ENCODE results near the gene CACTIN.
"Not testable (repeated sequence)": the region's sequence is repeated elsewhere in the genome, so short reads cannot be mapped to it uniquely, and the experiment has no call there.

Gene CACTIN

DNA sequence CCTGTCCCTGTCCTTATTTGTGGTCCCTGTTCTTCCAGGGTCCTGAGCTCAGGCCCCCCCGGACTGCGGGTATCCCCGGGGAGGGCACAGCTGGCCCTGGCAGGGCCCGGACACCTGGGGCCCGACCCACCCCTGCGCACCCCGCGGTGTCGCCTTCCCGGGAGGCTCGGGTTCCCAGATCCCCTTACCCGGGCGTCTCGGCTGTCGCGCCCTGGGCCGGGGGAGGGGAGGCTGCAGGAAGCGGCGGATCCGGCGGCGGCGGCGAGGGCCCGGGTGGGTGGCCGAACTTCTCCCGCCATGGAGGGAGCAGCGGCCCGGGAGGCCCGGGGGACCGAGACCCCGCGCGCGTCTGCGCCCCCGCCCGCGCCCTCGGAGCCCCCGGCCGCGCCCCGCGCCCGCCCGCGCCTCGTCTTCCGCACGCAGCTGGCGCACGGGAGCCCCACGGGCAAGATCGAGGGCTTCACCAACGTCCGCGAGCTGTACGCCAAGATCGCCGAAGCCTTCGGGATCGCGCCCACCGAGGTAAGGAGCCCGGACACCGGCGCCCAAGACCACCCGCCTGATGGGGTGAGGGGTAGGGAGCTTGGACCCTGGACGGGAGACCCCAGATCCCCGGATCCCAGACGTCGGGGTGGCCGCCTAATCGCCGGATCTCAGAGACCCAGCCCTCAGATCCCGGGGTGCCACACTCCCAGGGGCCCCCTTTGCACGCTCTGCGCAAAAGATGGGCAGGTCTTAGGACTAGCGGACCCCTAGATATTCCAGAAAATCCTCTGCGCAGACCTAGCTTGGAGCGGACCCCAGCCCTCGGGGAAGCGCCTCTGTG is 41.1 kb downstream of the CACTIN start, which contains the start of gene GIPC3:
TSS of gene GIPC3 (plus strand) at position 178 of the 826 bp plus-strand sequence. CDS start at position 298, 120 bp downstream.
- no peak for DNase-seq

DNA sequence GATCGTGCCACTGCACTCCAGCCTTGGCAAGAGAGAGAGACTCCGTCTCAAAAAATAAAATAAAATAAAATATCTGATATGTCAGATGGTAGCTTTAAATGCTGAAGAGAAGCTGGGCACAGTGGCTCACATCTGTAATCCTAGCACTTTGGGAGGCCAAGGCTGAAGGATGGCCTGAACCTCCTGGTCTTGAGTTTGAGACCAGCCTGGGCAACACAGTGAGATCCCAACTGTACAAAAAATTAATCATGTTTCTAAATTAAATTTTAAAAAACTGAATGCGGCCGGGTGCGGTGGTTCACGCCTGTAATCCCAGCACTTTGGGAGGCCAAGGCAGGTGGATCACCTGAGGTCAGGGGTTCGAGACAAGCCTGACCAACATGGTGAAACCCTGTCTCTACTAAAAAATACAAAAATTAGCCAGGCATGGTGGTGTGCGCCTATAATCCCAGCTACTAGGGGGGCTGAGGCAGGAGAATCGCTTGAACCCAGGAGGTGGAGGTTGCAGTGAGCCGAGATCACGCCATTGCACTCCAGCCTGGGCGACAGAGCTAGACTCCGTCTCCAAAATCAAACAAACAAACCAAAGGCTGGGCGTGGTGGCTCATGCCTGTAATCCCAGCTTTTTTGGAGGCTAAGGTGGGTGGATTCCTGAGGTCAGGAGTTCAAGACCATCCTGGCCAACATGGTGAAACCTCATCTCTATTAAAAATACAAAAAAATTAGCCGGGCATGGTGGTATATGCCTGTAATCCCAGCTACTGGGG is 42.4 kb downstream of the CACTIN start:
- not testable (repeated sequence) for DNase-seq

DNA sequence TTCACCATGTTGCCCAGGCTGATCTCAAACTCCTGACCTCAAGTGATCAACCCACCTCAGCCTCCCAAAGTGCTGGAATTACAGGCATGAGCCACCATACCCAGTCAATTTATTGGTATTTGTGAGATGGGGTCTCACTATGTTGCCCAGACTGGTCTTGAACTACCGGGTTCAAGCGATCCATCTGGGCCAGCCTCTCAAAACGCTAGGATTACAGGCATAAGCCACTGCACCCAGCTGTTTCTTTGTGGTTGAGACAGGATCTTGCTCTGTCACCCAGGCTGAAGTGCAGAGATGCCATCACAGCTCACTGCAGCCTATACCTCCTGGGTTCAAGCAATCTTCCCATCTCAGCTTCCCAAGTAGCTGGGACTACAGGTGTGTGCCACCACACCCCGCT is 44.8 kb downstream of the CACTIN start:
- not testable (repeated sequence) for DNase-seq

DNA sequence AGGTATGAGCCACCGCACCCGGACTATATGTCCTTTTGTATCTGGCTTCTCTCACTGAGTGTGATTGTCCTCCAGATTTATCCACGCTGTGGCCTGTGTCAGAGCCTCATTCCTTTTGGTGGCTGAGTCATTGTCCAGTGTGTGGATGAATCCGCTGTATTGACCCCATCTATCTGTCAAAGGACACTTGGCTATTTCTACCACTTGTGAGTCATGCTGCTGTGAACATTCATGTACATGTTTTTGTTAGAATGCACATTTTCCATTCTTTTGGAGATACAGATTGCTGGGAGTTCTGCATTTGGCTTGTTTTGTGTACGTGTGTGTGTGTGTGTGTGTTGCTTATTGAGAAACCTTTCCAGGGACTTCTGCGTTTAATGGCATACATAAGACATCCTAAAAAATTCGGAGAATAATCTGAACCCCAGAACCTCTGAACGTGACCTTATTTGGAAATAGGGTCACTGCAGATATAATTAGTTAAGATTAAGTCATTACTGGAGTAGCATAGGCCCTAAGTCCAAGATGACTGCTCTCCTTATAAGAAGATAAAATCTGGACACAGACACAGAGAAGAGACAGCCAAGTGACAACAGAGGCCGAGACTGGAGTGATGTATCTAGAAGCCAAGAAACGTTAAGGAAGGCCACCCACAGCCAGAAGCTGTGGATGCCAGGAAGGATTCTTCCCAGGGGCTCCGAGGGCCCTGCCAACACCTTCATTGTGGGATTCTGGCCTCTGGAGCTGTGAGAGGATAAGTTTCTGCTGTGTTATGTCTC is 46.2 kb downstream of the CACTIN start:
- DNase-seq = peak; percentile 88

DNA sequence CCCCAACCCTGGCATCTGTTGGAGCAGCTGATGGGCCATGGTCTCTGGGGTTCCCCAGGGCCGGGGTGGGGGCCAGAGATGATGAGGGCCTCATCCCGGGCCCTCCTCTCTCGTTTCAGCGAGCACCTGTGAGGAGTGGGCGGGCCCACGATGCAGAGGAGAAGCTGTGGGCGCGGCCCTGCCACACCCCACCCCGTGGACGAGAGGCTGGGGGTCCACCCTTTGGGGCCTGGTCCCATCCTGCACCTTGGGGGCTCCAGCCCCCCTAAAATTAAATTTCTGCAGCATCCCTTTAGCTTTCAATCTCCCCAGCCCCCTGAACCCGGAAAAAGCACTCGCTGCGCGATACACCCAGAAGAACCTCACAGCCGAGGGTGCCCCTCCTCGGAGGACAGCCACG is 48.2 kb downstream of the CACTIN start:
- no peak for DNase-seq

DNA sequence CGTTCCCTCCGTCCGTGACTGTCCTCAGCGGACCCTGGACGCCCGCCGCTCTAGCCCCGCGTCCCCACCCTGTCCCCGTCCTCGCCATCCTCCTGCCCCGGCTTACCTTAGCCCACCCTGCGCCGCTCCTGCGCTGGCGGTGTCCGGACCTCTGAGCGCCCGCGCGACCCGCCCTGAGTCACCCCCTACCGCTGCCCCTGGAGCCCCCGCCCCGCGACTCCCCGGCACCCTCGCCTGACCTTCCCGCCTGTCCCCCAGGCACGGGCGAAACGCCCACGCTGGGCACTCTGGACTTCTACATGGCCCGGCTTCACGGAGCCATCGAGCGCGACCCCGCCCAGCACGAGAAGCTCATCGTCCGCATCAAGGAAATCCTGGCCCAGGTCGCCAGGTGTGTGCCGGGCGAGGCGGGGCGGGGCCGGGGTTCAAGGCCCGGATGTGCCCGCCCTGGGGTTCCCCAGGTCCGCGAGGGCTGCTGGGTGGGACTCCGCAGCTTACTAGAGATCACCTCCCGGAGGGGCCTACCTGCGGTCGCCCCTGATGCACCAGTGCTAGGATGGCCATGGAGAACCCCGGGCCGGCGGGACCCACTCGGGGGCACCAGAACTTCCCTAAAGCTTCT is 48.8 kb downstream of the CACTIN start:
- no peak for DNase-seq

DNA sequence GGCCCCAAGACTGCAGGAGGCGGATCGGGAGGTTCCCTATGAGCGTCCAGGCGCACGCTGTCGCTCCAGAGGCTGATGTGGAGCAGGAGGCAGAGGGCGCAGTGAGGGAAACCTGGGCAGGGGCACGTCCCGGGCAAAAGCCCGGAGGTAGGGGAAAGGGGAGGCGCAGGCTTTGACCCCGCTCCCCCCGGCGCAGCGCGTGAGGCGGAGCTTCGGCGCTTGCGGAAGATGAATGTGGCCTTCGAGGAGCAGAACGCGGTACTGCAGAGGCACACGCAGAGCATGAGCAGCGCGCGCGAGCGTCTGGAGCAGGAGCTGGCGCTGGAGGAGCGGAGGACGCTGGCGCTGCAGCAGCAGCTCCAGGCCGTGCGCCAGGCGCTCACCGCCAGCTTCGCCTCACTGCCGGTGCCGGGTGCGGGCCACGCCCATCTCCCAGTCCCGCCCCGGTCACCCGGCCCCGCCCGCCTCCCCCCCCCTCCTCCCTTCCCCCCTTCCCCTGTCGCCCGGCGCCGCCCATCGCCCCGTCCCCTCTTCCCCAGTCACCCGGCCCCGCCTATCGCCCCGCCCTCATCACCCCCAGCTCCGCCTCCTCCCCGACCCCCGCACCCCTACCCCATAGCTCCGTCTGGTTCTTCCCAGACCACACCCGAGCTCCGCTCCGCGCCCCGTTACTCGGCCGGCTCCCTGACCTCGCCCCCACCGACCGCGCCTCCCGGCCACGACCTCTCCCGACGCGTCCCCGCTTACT is 49.7 kb downstream of the CACTIN start:
- peak; percentile 62 for DNase-seq

DNA sequence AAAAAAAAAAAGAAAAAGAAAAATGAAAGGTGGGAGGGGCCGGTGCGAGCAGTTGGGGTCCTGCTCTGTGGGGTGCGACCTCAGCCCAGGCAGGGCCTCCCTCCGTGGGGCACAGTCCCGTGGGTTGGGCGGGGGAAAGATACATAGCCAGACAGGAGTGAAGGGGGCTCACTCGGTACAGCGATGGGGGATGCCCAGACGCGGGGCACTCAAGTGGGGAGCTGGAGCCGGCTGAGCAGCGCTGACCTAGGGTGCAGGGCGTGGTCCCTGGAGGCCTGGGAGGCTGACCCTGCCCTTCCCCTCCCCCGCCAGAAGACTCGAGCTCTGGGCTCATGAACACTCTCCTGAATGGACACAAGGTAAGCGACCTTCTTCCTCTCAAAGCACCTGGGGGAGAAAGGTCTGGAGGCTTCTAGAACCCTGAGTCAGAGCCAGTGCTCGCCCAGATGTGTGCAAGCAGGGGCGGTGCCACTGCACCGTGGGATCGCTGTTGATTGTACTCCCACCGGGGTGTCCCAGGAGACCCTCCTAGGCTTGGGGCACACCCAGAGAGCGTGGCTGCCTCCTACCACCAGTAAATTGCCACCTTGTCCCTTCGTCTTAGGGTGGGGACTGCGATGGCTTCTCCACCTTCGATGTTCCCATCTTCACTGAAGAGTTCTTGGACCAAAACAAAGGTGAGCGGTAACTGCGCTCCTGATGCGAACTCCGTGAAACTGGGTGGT is 50.5 kb downstream of the CACTIN start:
- DNase-seq = no peak

DNA sequence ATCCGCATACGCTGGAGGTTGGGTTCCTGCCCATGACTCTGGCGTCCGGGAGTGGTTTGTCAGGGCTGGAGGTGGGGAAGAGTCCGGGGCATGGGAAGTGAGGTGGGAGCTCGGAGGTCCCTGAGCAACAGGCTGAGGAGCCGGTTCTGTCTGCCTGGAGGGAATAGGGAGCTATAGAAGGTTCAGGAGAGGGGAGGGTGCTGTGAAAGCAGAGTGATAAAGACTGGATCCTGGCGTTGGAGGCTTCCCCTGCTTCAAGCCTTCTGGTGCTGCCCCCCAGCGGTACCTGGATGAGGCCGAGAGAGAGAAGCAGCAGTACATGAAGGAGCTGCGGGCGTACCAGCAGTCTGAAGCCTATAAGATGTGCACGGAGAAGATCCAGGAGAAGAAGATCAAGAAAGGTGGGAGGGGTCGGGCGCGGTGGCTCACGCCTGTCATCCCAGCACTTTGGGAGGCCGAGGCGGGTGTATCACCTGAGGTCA is 51.3 kb downstream of the CACTIN start:
- peak; percentile 41 for DNase-seq

DNA sequence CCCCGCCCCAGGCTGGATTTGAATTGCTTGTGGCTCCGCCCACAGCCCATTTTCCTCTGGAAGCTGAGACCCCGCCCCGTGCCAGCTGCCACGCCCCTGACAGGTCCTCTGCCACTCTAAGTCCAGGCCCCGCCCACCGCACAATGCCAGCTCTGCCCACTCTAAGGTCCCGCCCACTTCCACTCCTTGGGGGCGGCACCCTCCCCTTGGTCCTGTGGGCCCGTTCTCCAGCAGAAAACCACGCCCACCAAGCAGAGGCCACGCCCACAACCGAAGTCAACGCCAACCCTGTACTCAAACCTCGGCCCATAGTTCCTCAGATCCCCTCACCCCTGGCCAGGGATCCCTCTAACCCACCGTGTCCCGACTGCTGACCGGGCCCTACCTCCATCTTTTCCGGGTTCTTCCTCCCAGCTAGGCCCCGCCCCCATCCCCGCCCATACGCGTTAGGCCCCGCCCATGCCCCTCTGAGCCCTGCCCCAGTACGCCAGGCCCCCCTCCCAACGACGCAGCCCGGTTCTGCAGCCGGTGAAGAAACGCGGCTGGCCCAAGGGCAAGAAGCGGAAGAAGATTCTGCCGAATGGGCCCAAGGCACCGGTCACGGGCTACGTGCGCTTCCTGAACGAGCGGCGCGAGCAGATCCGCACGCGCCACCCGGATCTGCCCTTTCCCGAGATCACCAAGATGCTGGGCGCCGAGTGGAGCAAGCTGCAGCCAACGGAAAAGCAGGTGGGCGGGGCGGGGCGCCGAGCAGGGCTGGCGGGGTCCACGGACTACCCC is 52.5 kb downstream of the CACTIN start:
- DNase-seq = peak; percentile 94

DNA sequence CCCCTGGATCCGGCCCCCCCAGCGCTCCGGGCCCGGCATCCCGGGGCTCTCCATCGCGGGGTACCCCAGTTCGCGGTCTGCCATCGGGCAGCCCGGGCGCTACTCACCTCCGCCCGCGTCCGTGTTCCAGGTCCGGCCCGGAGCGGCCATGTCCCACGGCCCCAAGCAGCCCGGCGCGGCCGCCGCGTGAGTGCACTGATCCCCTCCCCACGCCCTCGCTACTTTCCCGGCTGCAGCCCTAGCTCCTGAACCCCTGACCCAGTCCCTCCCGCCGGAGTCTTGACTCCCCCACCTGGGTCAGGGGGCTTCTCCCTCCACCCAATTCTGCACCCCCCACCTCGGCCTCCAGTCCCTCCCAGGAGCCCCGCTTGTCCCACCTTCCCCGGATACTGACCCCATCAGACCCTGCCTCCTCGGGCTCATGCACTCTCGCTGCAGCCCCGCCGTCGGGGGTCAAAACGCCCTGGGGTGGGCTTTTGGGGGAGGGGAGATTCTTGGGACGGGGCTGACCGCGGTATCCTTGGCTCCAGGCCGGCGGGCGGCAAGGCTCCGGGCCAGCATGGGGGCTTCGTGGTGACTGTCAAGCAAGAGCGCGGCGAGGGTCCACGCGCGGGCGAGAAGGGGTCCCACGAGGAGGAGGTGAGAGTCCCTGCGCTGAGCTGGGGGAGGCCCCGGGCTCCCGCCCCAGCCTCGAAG is 53.3 kb downstream of the CACTIN start:
- no peak for DNase-seq

DNA sequence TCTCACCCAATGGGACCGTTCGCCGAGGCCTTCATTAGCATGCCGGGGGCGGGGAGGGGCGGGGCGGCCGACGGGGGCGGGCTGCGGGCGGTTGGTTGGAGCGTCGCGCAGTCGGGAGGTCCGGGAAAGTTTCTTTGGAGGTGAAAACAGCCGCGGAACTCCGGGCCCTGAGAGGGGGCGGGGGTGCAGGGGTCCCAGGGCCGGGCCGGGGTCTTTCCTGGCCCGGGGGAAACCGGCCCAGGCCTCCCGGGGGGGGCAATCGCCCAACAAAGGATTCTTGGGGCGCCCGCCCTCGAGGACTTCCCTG is 53.8 kb downstream of the CACTIN start, which contains the start of gene HMG20B:
TSS of gene HMG20B (plus strand) at position 90 of the 307 bp plus-strand sequence. CDS start 366 bp downstream, outside the sequence.
- no peak for DNase-seq

DNA sequence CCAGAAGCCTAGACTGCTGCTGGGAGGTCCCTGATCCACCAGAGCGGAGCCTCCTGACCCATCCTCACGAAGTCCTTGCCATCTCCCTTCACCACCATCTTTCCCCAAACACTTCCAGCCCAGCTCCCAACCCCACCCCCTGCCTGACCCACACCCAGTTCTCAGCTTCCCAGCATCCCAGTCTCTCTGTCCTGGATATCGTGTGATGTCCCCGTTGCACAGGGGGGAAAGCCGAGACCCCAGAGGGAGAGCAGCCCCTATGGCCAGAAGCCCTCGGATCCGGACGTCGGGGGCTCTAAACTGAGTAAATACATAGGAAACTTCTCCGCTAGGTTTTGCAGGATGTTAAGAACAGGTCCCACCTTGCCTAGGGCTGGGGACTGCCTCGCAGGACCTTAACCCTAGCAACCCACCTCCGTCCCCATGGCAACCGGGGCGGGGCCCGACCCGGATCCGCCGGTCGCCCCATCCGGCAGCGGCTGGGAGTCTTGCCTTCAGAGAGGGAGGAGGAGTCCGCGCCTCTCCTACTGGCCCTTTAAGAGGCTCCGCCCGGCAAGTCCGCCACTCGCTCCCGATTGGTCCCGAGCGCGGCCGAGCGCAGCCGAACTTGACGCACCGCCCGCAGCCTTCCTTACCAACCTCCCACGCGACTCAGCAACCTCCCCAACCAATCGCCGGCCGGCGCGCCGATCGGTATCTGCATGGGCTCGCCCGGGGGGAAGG is 54.3 kb downstream of the CACTIN start:
- DNase-seq = peak; percentile 100

DNA sequence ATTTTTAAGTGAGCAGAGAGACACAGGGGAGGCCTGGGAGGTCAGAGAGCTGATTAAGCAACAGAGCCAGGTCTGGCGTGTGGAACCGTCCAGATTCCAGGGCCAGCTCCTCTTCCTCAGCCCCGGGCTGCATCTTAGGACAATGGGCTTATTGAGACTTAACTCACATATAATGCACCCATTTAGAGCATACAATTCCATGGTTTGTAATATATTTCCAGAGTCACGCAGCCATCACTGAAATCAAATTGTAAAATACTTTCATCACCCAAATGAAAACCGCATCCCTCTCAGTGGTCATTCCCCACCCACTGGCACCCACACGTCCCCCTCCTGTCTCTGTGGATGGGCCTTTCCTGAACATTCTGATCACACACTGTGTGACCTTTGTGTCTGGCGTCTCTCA is 56.0 kb downstream of the CACTIN start:
- DNase-seq = no peak

DNA sequence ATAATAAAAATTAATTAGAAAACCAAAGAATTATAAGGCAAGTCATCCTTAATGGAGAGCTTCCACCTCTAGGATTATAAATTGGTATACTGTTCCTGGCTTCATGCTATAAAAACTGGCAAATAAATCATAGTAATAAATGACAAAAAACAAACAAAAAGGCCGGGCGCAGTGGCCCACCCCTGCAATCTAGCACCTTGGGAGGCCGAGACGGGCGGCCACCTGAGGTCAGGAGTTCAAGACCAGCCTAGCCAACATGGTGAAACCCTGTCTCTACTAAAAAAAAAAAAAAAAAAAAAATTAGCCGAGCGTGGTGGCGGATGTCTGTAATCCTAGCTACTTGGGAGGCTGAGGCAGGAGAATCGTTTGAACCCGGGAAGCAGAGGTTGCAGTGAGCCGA is 56.5 kb downstream of the CACTIN start:
- DNase-seq = not testable (repeated sequence)

DNA sequence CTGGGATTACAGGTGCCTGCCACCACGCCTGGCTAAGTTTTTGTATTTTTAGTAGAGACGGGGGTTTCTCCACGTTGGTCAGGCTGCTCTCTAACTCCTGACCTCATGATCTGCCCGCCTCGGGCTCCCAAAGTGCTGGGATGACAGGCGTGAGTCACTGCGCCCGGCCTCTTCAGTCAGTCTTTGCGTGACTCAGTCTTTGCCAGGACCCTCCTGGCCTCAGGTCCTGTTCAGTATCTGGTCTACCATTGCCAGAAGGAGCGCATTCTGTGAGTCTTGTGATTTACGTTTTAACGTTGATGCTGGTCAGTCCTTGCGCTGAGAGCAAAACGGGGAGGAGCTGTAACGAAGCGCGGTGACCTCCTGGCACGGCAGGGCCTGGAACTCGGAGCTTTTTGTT is 61.5 kb downstream of the CACTIN start:
- DNase-seq = no peak

DNA sequence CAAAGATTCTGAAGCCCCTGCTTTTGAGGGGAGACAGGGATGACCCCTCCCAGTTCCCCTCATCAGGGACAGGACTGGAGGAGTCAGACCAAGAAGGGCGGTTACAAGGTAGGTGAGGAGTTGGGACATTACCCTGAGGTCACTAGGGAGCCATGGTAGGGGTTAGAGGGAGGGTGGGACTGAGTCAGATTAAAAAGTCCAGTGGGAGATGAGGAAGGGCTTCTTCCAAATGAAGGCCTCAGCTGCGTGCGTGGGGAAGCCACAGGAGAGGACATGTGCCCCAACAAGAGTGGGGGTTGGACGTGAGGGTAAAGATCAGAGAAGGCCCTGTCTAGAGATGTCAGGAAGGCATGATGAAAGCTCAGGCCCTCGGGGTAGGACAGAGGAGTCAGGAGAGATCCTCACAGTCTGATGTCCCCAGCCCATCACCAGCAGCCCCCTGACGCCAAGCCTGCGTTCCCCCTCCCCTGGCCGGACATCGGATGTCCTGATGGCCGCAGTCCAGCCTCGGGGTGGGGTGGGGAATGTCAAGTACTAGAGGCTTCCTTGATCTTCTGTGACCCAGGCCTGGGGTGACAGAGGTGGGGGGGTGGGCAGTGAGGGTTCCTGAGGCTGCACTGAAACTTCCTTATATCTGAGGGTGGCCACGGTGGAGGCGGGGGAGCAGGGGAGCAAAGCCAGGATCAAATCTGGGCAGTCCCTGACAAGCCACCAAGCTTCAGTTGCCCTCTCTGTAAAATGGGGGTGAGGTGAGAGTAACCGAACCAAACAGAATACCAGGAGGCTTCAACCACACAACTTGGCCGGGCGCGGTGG is 62.7 kb downstream of the CACTIN start:
- DNase-seq = no peak

Data from fibroblast of skin of scalp (primary cell).